HG02885 (cell line): ENCODE data around the gene SEC23IP.
A peak's percentile ranks its signal among the peaks of the same experiment; 100 is the strongest.
"Not testable (repeated sequence)": the region's sequence is repeated elsewhere in the genome, so short reads cannot be mapped to it uniquely, and the experiment has no call there.

Experiments used
- ATAC-seq: cut with Tn5 transposase; IDR thresholded peaks from one replicate; pipeline ENCODE4 v1.9.1; 2021; ENCODE audit warnings: mild to moderate bottlenecking; ENCODE audit not compliant: unreplicated experiment, poor library complexity

The SEC23IP gene

DNA sequence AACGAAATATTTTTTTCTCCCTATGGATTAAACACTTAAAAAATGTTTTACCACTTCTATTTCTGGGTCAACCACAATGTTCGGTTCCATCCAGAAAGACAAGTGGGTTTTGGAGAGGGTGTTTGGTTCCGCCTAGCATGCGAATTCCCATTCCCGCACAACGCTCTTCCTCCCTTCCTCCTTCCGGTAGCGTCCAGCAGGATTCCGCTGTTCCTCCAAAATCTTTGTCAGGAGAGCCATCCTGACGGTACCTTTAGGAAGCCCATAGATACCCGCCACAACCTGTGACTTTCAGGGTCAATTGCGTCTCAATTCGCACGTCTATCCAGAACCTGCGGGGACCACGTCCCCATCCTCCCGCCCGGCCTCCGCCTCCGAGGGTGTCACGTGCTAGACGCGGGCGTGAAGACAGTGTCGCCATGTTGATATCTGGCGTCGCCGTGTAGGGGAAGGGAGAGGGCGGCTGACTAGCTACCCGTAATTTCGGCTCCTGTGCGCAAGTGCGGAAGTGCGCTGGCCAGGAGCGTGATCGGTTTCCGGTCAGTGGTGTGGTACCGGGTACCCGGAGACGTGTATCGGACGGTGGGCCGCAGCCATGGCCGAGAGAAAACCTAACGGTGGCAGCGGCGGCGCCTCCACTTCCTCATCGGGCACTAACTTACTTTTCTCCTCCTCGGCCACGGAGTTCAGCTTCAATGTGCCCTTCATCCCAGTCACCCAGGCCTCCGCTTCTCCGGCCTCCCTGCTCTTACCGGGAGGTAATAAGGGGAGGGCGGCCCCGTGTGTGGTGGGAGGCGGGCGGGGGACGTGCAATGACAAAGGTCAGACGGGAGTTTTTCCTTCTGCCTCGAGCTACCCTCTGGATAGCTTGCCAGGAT lies at the start of gene SEC23IP:
SEC23IP (plus strand) TSS at position 543 of the 878 bp plus-strand sequence; CDS start at position 596, 53 bp downstream.
- ATAC-seq: peak; percentile 98

DNA sequence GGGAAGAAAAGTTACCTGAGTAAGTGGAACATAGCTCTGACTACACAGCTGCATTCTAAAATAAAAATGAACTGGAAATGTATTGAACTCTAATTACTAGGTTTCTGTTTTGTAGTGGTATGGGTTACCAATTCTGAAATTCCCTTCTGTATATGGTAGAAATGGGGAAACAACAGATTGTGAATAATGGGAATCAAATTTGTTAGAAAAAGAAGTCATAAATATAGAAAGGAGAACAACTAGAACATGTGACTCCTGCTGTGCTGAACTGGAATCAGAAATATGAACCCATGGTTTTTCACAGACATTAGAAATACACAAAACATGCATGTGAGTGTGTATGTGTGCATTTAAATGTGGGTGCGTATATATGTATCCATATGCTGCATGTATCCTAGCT lies 46.9 kb upstream of the SEC23IP start:
- ATAC-seq: no peak

DNA sequence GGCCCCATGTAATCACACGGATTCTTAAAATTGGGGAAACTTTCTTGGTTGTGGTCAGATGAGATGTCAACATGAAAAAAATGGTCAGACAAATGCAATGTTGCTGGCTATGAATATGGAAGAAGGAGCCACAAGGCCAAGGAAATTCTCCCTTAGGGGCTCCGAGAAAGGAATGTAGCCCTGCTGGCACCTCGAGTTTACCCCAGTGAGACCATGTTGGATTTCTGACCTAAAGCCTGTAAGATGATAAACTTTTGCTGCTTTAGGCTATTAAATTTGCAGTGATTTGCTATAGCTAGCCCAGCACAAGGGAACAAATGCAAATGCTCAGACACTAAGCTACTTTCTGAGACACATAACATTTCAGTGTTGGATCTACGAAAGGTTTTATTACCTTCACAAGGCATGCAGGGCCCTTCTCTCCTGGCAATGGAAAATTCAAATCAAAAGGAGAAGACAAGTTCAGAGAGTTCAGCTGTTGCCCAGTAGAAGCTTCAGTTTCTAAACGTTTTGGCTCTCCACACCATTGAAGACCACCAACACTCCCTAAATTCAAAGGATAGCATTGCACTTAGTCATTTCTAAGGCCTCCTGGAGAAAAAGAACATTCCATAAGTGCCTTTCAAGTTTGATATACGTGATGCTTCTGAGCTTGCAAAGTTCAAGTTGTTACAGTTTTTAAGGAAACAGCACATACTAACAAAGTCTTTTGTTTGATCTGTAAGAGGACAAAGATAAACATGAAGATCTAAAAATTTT lies 43.3 kb upstream of the SEC23IP start:
- ATAC-seq: no peak

DNA sequence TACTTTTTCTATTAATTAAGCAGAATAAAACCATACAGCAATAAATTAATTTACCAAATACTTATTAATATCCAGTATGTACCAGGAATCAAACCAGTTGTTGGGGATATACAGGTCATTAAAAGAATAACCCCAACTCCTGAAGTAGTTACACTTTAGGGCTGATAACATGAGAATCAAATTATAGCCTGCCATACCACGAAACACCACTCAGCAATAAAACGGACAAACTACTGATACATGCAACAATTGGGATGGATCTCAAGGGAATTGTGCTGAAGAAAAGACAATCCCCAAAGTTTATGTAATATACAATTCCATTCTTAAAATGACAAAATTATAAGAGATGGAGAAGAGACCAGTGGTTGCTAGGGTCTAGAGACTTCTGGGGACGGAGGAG lies 42.6 kb upstream of the SEC23IP start:
- ATAC-seq: no peak

DNA sequence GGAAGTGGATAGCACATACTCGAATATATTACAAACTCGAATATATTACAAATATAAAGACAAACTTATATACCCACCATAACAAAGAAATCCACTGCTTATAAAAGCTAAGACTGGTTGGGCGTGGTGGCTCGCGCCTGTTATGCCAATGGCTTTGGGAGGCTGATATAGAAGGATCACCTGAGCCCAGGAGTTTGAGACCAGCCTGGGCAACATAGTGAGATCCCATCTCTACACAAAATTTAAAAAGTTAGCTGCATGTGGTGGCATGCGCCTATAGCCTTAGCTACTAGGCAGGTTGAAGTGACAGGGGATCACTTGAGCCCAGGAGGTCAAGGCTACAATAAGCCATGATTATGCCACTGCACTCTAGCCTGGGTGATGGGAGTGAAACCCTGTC lies 40.3 kb upstream of the SEC23IP start:
- ATAC-seq: no peak

DNA sequence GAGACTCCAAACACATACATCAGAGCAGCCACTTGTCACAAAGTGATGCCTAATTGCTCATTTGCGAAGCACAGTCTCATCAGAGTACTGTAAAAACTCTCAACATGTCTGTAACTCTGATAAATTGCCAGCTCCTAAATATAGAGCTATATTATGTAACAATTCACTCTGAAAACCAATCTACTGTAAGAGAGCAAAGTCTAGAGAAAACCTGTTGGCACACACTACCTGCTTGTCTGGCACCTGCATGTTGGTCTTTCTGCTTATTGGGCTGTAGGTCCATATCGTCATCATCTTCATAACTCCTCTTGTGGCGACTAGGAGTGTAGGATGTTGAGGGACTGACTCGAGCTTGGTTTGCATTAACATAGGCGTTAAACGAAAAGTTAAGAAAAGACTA lies 39.7 kb upstream of the SEC23IP start:
- no peak for ATAC-seq

DNA sequence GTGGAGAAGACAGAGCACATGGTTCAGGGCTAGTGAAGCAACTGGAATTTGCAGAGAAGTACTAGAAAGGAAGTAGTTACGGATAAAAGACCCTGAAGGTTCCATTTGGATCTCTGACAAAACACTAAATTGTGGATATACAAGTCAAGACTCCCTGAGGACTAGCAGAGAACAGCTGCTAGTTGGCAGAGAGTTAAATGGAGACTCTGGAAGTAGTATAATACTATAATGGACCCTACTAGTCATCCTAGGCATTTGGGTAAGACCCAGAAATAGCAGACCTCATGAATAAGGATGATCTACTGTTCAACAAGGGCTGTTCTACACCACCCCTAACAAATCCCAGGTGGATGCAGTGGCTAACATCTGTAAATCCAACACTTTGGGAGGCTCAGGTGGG lies 39.0 kb upstream of the SEC23IP start:
- no peak for ATAC-seq

DNA sequence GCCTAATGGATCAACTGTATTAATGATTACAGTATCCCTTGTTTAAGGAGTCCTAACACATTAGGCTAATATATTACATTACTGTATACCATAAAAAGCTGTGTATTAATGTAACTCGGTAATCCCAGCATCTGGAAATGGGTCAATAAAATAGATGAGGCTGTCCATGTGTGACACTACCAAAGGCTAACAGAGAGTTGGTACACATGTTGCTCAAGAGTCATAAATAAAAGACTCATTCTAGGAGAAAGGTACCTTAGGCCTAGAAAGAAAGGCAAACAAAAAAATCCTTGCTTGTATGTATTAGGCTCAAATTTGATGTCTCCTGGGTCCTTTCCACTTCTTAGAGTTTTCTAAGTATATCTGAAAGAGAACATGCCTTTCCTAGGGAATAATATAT lies 34.5 kb upstream of the SEC23IP start:
- no peak for ATAC-seq

DNA sequence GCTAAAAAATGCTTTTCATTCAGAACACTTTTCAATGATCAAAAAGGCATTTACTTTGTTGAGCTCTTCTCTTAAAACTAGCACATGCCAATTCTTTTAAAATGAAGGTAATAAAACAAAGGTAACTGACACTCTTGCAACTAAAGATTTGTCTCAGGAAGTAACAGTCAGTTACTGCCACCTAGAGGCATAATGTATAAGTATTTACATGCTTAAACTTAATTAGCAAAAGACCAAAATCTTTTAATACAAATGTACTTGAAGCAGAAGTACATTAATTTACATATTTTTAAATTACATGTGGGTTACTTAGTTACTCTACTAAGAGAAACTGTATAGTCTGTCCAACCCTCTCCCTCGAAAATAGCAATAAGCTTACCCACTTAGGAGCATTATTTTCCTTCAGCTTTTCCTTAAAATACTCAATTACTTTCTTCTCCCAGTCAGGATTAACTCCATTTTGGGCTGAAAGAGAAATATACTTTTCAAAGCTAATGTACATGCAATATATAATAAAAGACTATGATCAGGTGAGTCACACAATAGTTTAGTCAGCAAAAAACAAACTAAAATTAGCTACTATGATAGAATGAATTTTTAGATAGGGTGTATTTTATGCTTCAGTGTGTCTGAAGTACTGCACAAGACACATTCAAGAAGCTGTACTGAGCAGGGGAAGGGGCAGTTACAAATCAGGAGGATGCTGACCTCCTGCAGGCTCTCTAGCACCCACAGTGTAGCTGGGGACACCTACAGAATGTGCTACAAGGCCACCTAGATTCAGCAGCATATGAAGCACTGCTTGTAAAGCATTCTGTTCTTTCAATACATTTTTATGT lies 32.9 kb upstream of the SEC23IP start:
- ATAC-seq: no peak

DNA sequence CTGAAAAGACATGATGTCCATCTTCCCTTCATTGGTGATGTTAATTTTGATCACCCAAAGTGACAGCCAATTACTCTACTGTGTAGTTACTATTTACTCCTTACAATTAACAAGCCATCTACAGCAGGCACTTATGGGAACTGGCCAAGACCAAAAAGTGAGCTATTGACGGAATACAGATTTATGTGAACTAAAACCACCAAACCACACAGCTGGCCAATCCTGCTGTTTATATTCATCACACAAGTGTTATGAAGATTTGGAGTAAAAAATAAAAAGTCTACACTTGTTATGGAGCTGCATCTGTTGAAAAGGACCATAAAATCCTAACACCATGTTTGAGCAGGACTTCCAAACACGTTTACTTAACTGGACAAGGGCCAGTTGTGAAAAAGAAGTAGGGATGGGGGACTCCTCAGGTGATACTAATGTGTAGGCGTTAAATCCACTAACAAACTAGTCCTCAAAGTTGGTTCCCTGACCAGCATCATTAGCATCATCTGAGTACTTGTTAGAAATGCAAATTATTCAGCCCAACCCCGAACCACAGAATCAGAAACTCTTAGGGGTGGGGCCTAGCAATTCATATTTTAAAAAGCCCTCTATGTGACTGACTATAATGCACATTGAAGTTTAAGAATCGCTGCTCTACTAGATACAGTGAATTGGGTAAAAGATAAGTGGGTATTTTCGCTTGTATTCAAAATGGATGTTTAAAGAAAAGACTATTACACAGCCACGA lies 31.5 kb upstream of the SEC23IP start:
- peak; percentile 50 for ATAC-seq

DNA sequence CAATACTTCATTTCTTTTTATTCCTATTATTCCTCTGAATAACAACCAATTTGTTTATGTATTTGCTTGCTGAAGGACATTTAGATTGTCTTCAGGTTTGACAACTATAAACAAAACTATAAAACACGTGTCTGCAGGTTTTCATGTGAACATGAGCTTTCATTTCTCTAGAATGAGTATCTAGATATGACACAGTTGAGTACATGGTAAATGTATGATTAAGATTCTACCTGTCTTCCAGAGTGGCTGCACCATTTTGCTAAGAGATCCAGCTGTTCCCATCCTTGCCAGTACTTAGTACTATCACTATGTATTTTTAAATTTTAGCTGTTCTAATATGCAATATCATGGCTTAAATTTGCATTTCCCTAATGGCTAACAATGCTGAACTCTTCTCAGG lies 30.0 kb upstream of the SEC23IP start:
- no peak for ATAC-seq

DNA sequence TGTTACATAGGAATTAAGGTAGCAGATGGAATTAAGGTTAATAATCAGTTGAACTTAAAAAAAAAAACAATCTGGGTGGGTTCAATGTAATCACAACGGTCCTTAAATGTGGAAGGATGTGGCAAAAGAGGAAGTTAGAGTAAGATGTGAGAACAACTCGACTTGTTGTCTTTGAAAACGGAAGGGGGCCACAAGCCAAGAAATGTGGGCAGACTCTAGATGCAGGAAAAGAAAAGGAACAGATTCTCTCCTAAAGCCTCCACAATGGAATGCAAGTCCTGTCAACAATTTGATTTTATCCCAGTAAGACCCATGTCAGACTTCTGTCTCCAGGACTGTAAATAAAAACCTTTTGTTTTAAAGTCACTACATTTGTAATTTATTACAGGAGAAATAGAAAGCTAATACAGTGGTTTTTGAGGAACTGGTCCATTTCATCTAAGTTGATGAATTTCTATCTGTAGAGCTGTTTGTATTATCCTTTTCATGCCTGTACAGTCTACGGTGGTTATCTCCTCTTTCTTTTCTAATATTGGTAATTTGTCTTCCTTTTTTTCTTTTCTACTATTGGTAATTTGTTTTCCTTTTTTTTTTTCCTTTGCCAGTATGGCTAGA lies 28.5 kb upstream of the SEC23IP start:
- no peak for ATAC-seq

DNA sequence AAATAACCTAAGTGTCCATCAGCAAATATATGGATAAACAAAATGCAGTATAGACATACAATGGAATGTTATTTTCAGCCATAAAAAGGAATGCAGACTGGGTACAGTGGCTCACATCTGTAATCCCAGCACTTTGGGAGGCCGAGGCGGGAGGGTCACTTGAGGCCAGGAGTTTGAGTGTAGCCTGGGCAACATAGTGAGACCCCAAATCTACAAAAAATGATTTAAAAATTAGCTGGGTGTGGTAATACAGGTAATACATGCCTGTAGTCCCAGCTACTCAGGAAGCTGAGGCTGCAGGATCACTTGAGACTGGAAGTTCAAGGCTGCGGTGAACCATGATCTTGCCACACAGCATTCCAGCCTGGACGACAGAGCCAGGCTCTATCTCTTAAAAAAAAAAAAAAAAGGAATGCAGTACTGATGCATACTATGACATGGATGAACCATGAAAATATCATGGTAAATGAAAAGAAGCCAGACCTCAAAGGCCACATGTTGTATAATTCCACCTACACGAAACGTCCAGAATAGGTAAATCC lies 26.8 kb upstream of the SEC23IP start:
- ATAC-seq: no peak

DNA sequence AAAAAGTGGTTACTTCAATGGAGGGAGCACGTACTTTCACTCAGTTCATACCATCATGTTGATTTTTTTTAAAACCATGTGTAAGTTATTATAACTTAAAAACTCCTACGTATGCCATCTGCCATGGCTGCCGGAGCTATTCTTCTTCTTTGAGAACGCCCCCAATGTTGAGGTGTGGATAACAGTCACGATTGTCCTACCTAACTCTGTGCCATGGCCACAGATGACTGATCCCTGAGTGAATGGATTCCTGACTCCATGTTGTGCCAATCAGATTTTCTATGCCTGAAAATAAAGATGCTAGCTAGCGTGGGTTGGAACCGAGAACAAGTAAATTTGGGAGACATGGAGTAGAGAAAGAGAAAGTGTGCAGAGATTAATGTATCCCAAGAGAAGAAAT lies 25.2 kb upstream of the SEC23IP start:
- no peak for ATAC-seq

DNA sequence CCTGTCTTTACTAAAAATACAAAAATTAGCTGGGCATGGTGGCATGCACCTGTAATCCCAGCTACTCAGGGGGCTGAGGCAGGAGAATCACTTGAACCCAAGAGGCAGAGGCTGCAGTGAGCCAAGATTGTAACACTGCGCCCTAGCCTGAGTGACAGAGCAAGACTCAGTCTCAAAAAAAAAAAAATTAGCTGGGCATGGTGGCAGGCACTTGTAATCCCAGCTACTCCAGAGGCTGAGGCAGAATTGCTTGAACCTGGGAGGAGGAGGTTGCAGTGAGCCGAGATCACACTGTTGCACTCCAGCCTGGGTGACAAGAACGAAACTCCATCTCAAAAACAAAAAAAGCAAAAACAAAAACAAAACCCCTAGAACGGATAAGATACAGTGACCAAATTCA lies 23.1 kb upstream of the SEC23IP start:
- not testable (repeated sequence) for ATAC-seq

DNA sequence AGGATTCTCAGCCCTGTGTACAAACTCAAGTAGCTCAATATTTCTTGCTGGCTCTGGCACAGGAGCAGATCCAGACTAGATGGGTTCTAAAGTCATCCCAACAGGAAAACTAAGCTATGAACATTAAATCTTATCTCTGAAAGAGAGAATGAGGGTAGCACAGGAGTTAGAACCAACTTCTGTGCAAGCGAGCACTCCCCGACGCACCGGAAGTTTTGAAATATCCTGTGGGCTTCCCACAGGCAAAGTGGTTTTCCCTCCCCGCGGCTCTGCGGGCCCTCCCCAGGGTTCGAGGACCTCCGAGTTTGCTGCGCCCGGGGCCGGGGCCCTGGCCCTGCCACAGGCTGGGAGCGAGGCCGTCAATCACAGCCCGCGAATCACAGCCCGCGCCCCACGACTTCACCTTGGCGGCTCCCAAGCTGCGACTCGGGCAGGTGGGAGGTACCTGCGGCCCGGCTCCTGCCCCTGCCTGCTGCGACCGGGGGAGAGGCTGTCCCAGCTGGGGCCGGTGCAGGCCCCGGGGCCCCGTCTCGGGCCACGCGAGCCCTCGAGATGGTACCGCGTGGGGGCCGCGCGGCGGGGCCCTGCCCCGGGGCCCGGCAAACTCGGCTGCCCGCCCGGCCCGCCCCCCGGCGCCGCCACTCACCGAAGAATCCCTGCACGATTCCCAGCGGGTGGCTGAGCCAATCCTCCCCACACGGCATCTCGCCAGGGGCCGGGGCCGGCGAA lies 20.5 kb upstream of the SEC23IP start:
- ATAC-seq: peak; percentile 31

DNA sequence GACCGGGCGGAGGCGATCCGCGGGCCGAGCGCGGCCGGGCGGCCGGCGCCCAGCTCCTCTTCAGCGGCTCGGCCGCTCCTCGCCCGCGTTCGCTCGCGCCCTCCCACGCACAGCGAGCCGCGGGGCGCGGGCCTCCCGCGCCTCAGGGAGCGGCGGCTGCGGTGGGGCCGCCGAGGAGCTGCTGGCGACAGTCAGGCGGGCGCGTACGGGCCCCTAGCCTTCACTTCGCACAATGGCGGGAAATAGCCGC lies 20.0 kb upstream of the SEC23IP start, which contains the start of gene MCMBP:
MCMBP (minus strand) TSS at position 234 of the 250 bp plus-strand sequence. CDS start 259 bp downstream, outside the sequence.
- ATAC-seq: no peak

DNA sequence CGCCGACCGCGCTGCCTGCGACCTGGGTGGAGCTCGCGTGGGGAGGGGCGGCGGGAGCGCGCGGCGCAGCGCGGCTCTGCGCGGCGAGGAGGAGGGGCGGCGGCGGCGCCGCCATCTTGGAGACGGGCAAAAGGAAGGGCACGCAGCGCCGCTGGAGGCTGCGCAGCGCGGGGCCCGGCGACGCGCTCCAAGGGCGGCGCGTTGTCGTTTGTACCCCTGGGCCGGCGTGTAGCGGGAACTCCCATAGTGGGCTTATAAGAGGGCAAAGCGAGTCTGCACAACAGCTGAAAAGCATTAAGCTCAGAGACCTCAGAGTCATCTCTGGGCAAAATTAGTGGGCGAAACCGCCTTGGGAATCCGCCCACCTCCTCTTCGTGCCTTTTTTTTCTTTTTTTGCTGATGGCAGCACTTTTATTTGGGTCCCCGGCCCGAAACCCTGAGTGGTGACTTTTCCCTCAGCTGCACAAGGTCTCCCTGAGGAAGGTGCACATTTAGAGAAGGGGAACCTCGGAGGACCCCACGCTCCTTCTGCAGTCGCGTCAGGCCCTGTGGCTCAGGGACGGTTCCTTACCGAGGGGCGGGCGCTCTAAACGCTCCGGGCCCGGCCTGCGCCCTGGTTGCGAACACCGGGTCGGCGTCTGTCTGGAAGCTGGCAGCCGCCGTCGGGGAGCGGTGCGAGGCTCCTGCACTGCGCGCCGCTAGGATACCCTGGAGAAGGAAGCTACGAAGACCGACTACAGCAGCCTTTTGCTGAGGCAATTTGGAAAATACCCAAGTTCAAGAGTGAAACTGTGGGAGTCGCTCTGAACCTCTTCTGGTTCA lies 19.5 kb upstream of the SEC23IP start:
- ATAC-seq: peak; percentile 90
